Fibroblast of villous mesenchyme (primary cell): ENCODE data around the gene PCDHGA10. TPM values are rescaled to one million over a fixed set of nuclear protein-coding genes. Genes with fewer than 3 reads are reported as not detected.
"Not testable (repeated sequence)": the region's sequence is repeated elsewhere in the genome, so short reads cannot be mapped to it uniquely, and the experiment has no call there.

ENCODE experiments used
- DNase-seq: peaks from one replicate; pipeline ENCODE4 v3.0.0-alpha.2; 2010; ENCODE audit warnings: low read depth
- H3K4me3 ChIP-seq: 2 replicates; pipeline ENCODE4 v1.5.1; 2011; ENCODE audit warnings: low read depth, mild to moderate bottlenecking, low read length
- total RNA-seq: library from RNA; depleted of rRNA; stranded (reverse); fragments of >200 nt; gene quantifications from 2 replicates; pipeline ENCODE4 v1.2.3, GENCODE V29; 2012
- TF ChIP-seq, protein P1 (sequence below): IDR thresholded peaks from 2 replicates; pipeline ENCODE4 v1.5.1; 2012; ENCODE audit warnings: low read depth, mild to moderate bottlenecking, low read length; ENCODE audit not compliant: insufficient read depth

PCDHGA10 gene
- total RNA-seq, 1 donor = 11.7 TPM

DNA sequence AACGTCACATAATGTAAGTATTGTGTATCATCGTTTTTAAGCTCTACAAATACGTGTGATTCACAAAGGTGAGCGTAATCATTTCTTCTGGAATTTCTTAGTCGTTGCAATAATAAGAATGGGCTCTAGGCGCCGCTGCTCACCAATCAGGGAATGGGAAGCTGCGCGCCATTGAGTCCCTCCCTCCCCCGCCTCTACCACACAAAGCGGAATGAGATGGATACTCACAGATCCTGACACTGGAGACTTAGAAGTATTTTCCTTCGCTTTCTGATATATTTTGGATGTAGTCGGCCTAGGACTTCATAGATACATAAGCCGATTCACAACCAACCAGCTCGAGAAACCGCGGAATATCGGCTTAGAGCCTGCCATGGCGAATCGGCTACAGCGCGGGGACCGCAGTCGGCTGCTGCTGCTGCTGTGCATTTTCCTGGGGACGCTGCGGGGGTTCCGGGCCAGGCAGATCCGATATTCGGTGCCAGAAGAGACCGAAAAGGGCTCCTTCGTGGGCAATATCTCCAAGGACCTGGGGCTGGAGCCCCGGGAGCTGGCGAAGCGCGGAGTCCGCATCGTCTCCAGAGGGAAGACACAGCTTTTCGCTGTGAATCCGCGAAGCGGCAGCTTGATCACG, 8.2 kb downstream of the PCDHGA10 start, which contains the start of gene PCDHGA11:
Gene PCDHGA11 (plus strand): TSS at position 197 of the 634 bp plus-strand sequence. CDS start 177 bp downstream, at position 374.
- peak within 1 kb of the TSS; percentile 68 for H3K4me3 ChIP-seq
- DNase-seq = peak; percentile 71
- TF ChIP-seq, protein P1, sequence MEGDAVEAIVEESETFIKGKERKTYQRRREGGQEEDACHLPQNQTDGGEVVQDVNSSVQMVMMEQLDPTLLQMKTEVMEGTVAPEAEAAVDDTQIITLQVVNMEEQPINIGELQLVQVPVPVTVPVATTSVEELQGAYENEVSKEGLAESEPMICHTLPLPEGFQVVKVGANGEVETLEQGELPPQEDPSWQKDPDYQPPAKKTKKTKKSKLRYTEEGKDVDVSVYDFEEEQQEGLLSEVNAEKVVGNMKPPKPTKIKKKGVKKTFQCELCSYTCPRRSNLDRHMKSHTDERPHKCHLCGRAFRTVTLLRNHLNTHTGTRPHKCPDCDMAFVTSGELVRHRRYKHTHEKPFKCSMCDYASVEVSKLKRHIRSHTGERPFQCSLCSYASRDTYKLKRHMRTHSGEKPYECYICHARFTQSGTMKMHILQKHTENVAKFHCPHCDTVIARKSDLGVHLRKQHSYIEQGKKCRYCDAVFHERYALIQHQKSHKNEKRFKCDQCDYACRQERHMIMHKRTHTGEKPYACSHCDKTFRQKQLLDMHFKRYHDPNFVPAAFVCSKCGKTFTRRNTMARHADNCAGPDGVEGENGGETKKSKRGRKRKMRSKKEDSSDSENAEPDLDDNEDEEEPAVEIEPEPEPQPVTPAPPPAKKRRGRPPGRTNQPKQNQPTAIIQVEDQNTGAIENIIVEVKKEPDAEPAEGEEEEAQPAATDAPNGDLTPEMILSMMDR = peak; percentile 70

DNA sequence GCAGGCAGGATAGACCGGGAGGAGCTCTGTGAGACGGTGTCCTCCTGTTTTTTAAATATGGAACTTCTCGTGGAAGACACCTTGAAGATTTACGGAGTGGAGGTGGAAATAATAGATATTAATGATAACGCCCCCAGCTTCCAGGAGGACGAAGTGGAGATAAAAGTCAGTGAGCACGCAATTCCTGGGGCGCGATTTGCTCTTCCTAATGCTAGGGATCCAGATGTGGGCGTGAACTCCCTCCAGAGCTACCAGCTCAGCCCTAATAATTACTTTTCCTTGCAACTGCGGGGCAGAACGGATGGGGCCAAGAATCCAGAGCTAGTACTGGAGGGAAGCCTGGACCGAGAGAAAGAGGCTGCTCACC, 8.7 kb downstream of the PCDHGA10 start:
- H3K4me3 ChIP-seq = peak overlapping the region; percentile 68
- TF ChIP-seq, protein P1 = no peak
- peak; percentile 8 for DNase-seq

DNA sequence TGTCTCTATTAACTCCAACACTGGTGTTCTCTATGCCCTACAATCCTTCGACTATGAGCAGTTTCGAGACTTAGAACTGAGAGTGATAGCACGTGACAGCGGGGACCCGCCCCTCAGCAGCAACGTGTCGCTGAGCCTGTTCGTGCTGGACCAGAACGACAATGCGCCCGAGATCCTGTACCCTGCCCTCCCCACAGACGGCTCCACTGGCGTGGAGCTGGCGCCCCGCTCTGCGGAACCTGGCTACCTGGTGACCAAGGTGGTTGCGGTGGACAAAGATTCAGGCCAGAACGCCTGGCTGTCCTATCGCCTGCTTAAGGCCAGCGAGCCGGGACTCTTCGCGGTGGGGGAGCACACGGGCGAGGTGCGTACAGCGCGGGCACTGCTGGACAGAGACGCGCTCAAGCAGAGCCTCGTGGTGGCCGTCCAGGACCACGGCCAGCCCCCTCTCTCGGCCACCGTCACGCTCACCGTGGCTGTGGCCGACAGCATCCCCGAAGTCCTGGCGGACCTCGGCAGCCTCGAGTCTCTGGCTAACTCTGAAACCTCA, 10.0 kb downstream of the PCDHGA10 start:
- H3K4me3 ChIP-seq = no peak overlapping the region
- DNase-seq = no peak
- TF ChIP-seq, protein P1 = no peak

DNA sequence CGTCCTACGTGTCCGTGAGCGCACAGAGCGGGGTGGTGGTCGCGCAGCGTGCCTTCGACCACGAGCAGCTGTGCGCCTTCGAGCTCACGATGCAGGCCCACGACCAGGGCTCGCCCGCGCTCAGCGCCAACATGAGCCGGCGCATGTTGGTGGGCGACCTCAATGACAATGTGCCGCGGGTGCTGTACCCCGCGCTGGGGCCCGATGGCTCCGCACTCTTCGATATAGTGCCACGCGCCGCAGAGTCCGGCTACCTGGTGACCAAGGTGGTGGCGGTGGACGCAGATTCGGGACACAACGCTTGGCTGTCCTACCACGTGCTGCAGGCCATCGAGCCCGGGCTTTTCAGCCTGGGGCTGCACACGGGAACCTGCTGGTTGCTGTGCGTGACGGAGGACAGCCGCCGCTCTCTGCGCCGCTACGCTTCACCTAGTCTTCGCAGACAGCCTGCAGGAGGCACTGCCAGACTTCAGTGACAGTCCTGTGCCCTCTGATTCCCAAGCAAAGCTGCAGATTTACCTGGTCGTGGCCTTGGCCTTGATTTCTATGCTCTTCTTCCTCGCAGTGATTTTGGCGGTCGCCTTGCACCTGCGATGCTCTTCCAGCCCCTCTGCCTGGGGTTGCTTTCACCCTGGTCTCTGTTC, 15.1 kb downstream of the PCDHGA10 start:
- no peak for DNase-seq
- TF ChIP-seq, protein P1 = no peak
- H3K4me3 ChIP-seq = no peak overlapping the region

DNA sequence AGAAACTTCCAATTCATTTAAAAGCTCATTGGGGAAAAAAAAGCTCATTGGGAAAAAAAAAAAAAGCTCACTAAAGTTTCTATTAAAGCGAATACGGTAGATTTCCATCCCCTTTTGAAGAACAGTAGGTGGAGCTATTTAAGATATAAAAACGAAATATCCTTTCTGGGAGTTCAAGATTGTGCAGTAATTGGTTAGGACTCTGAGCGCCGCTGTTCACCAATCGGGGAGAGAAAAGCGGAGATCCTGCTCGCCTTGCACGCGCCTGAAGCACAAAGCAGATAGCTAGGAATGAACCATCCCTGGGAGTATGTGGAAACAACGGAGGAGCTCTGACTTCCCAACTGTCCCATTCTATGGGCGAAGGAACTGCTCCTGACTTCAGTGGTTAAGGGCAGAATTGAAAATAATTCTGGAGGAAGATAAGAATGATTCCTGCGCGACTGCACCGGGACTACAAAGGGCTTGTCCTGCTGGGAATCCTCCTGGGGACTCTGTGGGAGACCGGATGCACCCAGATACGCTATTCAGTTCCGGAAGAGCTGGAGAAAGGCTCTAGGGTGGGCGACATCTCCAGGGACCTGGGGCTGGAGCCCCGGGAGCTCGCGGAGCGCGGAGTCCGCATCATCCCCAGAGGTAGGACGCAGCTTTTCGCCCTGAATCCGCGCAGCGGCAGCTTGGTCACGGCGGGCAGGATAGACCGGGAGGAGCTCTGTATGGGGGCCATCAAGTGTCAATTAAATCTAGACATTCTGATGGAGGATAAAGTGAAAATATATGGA, 17.7 kb downstream of the PCDHGA10 start, which contains the start of gene PCDHGA12:
Gene PCDHGA12 (plus strand): TSS at position 176 of the 782 bp plus-strand sequence. CDS start 253 bp downstream, at position 429.
- peak within 1 kb of the TSS; percentile 56 for H3K4me3 ChIP-seq
- TF ChIP-seq, protein P1 = peak; percentile 67
- peak; percentile 93 for DNase-seq

DNA sequence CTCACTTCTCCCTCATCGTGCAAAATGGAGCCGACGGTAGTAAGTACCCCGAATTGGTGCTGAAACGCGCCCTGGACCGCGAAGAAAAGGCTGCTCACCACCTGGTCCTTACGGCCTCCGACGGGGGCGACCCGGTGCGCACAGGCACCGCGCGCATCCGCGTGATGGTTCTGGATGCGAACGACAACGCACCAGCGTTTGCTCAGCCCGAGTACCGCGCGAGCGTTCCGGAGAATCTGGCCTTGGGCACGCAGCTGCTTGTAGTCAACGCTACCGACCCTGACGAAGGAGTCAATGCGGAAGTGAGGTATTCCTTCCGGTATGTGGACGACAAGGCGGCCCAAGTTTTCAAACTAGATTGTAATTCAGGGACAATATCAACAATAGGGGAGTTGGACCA, 18.5 kb downstream of the PCDHGA10 start:
- TF ChIP-seq, protein P1 = no peak
- DNase-seq = no peak
- H3K4me3 ChIP-seq = peak overlapping the region; percentile 56

DNA sequence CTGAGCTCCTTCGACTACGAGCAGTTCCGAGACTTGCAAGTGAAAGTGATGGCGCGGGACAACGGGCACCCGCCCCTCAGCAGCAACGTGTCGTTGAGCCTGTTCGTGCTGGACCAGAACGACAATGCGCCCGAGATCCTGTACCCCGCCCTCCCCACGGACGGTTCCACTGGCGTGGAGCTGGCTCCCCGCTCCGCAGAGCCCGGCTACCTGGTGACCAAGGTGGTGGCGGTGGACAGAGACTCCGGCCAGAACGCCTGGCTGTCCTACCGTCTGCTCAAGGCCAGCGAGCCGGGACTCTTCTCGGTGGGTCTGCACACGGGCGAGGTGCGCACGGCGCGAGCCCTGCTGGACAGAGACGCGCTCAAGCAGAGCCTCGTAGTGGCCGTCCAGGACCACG, 19.5 kb downstream of the PCDHGA10 start:
- DNase-seq, H3K4me3 ChIP-seq: not testable (repeated sequence)

DNA sequence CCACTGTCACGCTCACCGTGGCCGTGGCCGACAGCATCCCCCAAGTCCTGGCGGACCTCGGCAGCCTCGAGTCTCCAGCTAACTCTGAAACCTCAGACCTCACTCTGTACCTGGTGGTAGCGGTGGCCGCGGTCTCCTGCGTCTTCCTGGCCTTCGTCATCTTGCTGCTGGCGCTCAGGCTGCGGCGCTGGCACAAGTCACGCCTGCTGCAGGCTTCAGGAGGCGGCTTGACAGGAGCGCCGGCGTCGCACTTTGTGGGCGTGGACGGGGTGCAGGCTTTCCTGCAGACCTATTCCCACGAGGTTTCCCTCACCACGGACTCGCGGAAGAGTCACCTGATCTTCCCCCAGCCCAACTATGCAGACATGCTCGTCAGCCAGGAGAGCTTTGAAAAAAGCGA, 19.9 kb downstream of the PCDHGA10 start:
- DNase-seq, H3K4me3 ChIP-seq: not testable (repeated sequence)
